ENCODE measurements around the gene OTOP2.

Gene OTOP2

DNA sequence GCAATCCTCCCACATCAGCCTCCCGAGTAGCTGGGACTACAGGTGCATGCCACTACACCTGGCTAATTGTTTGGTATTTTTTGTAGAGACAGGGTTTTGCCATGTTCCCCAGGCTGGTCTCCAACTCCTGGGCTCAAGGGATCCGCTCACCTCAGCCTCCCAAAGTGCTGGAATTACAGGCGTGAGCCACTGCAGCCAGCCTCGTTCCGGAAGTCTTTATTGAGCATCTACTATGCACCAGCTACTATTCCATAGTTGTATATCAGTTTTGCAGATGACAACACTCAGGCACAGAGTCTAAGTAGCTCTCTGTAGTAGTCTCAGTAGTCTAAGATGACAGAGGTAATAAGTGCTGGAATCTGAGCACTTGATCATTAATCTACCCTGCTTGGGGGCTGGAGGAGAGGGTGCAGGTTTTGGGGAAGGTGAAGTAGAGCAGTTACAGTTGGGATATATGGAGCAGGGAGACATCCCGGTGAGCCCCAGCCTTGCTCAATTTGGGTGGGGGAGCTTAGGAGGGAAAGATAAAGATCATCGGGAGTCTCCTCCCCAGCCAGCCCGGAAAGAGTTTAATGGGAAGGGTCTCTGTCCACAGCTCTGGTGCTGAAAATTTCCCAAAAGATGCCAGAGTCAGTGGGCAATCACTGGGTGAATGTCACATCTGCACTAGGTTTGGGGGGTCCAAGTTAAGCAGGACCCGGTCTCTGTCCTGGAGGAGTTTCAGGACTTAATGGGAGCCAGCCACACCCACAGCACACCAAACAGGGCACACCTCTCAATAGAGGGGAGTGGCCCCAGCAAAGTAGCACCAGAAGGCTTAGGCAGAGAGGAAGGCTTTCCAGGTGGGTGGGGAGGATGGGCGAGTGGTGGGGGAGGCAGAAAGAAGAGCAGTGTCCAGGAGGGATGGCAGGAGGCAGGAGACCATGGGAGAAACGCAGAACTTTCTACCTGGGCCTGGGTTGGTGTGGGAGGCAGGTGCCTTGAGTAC is 13.3 kb downstream of the OTOP2 start:
- DNase-seq (ENCODE audit: low read depth, low spot score): no peak
- no peak overlapping the region for H3K4me3 ChIP-seq (ENCODE audit: low read depth, low read length)
- no peak for TF ChIP-seq CTCF (IDR thresholded peaks at IDR 0.05; ENCODE audit: low read depth, low read length)
- in situ Hi-C loops (cut with HindIII; ENCODE audit: low sequenced_read_pairs): no loop called here

DNA sequence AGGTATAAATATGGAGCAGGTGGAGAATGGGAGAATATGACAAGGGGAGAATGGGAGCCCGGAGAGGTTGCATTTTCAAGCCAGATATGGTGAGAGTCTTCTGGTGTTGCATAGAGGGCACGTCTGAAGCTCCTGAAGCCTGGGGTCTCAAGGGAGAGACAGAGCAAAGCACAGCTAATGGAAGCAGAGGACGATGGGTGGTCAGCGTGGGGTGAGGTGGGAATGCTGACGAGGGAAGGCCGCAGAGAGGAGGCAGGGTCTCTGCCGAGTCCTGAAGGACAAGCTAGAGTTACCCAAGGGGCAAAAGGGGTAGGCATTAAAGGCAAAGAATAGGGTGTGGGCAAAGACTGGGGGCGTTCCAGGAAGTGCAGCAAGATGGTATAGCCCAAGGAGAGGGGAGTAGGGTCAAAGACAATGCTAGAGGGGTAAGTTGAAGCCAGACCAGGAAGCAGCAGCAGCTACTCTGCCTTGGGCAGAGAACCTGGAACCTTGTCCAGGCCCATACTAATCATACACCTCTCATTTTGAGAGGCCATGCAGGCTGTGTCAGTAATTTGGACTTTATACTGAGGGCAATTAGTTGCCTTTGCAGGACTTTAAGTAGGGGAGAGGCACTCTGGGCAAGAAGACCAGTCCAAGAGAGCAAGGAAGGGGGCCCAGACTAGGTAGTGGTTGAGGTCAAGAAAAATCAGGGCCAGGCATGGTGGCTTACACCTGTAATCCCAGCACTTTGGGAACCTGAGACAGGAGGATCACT is 14.3 kb downstream of the OTOP2 start:
- in situ Hi-C loops (cut with HindIII; ENCODE audit: low sequenced_read_pairs): no loop called here
- no peak for DNase-seq (ENCODE audit: low read depth, low spot score)
- no peak overlapping the region for H3K4me3 ChIP-seq (ENCODE audit: low read depth, low read length)
- TF ChIP-seq CTCF (IDR thresholded peaks at IDR 0.05; ENCODE audit: low read depth, low read length): no peak

DNA sequence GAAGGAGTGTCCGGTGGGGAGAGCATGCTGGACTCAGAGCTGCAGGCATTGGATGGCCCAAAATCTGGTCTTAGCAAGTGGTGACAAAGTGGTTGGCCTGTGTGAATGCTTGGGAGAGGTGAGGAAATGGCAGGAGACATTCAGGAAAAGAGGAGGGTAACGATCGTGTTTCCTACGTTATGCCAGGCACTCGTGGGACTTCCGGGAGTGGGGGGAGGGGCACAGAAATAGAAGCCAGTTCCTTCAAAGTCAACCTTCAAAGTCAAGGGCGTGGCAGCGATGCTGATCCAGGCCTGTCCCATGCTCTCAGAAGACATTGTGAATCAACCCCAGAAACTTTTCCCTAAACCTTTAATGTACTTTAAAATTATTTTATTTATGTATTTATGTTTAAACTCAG is 15.5 kb downstream of the OTOP2 start:
- H3K4me3 ChIP-seq (ENCODE audit: low read depth, low read length): no peak overlapping the region
- DNase-seq (ENCODE audit: low read depth, low spot score): no peak
- in situ Hi-C loops (cut with HindIII; ENCODE audit: low sequenced_read_pairs): no loop called here
- TF ChIP-seq CTCF (IDR thresholded peaks at IDR 0.05; ENCODE audit: low read depth, low read length): no peak

- in situ Hi-C loops (cut with HindIII; ENCODE audit: low sequenced_read_pairs): no loop called here
- H3K4me3 ChIP-seq (ENCODE audit: low read depth, low read length): no peak overlapping the region
- TF ChIP-seq CTCF (IDR thresholded peaks at IDR 0.05; ENCODE audit: low read depth, low read length): no peak
- DNase-seq (ENCODE audit: low read depth, low spot score): no peak
These were observed 17.2 kb downstream of the OTOP2 start for GRCh38 chr17:74941128-74941725.

GRCh38 chr17:74943808-74944522 is 19.9 kb downstream of the OTOP2 start:
- DNase-seq (ENCODE audit: low read depth, low spot score): no peak
- TF ChIP-seq CTCF (IDR thresholded peaks at IDR 0.05; ENCODE audit: low read depth, low read length): no peak
- in situ Hi-C loops (cut with HindIII; ENCODE audit: low sequenced_read_pairs): no loop called here
- H3K4me3 ChIP-seq (ENCODE audit: low read depth, low read length): no peak overlapping the region

DNA sequence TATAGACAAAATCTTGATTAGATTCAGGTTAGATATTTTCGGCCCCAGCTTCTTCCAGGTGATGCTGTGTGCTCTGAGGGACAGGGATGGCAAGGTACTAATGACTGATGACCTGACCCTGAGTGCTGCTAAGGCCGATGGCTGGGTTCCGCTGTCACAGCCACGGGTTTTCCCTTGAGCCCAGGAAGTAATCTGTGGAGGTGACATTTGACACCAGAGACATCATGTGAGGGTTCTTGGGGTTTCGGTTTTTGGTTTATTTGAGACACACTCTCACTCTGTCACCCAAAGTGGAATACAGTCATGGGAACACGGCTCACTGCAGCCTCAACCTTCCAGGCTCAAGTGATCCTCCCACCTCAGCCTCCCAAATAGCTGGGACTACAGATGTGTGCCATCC is 21.5 kb downstream of the OTOP2 start:
- in situ Hi-C loops (cut with HindIII; ENCODE audit: low sequenced_read_pairs): no loop called here
- TF ChIP-seq CTCF (IDR thresholded peaks at IDR 0.05; ENCODE audit: low read depth, low read length): no peak
- no peak overlapping the region for H3K4me3 ChIP-seq (ENCODE audit: low read depth, low read length)
- DNase-seq (ENCODE audit: low read depth, low spot score): no peak

All from astrocyte of the spinal cord (primary cell).